ENCODE data around the gene CIDEC.
"Not testable (repeated sequence)": the region's sequence is repeated elsewhere in the genome, so short reads cannot be mapped to it uniquely, and the experiment has no call there.

The CIDEC gene

GRCh38 chr3:9901967-9902366, 21.9 kb upstream of the CIDEC start:
- peak; percentile 36 for DNase-seq

DNA sequence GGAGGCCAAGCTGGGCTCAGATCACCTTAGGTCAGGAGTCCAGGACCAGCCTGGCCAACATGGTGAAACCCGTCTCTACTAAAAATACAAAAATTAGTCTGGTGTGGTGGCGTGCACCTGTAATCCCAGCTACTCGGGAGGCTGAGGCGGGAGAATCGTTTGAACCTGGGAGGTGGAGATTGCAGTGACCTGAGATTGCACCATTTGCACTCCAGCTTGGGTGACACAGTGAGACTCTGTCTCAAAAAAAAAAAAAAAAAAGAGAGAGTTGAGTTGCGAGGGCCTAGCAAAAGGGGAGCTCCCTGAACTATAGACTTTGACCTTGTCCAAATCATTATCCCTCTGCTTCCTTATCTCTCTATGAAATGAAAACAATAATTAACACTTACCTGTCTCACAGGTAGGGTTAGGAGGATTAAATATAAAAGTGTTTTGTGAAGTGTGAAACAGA, 20.9 kb upstream of the CIDEC start:
- DNase-seq = not testable (repeated sequence)

- no peak for DNase-seq
Observed at GRCh38 chr3:9899289-9899791, 19.3 kb upstream of the CIDEC start.

DNA sequence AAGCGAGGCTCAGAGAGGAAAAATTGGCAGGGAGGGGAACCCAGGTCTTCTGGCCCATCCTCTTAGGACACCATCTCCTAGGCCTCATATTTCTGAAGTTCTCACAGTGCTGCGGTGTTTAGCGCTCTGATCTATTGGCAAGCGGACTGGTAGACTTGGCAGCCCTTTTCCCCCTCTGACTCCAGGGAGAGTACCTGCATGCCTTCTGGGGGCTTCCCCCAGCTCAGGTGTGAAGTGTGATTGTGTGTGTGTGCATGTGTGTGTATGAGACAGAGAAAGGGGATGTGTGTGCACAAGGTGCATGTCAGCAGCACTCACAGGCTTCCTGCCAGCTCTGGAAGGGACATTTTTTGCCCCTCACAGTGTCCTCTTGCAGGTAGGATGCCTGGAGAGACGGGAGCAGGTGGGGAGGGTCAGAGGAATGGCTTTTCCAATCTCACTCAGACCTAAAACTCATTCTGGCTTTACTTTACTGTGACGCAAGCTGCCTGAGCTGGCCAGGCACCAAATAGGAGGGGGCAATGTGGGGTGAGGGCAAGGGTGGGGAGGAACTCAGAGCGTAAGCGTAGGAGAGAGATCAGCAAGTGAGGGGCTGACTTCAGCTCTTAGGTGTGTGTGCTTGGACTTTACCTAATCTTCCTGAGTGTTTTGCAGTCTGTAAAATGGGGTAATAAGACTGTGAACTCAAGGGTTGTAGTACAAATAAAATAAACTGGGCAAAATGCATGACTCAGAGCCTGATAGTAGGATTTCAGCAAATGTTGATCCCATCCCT, 18.6 kb upstream of the CIDEC start:
- DNase-seq = no peak

- DNase-seq = no peak
Observed at GRCh38 chr3:9897408-9898372, 17.6 kb upstream of the CIDEC start.

DNA sequence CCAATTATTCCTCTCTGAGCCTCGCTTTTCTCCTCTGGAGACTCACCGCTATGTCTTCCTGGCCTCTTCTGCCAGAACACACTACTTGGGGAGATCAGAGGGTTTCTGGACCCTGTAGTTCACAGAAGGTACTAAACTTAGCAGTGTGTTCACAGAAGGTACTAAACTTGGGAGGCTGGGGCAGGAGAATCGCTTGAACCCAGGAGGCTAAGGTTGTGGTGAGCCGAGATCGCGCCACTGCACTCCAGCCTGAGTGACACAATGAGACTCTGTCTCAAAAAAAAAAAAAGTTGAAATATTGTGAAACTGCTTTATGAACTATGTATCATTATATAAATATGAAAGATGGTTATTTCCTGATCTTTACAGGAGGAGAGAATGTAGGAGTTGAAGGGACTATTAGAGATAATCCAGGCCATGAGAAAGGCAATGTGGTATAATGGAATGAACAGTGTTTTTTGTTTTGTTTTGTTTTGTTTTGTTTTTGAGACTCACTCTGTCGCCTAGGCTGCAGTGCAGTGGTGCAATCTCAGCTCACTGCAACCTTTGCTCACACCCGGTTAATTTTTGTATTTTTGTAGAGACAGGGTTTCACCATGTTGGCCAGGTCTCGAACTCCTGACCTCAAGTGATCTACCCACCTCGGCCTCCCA, 16.8 kb upstream of the CIDEC start:
- not testable (repeated sequence) for DNase-seq

GRCh38 chr3:9895715-9896114, 15.7 kb upstream of the CIDEC start:
- not testable (repeated sequence) for DNase-seq

DNA sequence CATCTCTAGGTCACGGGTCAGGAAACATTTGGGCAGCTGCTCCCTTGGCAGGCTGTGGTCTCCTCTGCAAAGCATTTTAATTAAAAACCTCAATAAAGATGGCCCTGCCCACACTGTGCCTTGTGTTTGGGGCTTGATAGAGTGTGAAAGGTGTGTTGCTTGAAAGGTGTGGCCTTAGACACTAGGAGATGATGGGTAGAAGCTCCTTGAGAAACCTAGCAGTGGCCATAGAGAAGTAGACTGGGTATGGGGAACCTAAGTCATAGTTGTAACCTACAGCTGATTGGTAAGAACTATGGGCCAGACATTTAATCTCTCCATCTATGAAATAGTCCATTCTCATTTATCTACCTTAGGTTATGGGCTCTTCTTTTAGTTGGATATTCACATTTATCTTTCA, 13.7 kb upstream of the CIDEC start:
- DNase-seq = no peak

GRCh38 chr3:9891072-9891622, 11.1 kb upstream of the CIDEC start:
- no peak for DNase-seq

DNA sequence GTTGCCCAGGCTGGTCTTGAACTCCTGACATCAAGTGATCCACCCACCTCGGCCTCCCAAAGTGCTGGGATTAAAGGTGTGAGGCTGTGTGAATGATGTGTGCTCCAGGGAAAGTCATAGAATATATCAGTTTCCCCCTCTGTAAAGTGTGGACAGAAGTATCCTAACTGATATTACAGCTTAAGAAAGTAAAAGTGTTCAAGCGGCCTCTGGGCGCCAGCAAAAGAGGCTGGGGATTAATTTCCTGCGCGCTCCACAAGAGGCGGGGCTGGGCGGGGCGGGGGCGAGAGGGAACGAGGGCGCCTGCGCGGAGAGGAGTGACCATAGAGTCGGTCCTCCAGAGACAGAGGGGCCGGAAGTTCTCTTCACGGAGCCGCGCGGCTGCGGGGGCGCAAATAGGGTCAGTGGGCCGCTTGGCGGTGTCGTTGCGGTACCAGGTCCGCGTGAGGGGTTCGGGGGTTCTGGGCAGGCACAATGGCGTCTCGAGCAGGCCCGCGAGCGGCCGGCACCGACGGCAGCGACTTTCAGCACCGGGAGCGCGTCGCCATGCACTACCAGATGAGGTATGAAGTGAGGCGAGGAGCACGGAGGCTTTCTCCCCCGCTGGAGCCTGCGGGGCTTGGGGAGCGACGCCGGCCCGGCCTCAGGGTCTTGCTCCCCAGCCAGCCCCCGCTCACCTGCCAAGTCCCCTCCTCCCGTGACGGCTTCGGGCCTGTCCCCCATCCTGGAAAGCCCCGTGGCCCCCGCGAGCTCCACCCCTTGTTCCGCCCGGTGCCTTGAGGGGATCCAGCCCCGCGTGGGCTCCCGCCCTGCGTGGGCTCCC, 10.4 kb upstream of the CIDEC start, which contains the start of gene JAGN1:
TSS of gene JAGN1 (plus strand) at position 362 of the 823 bp plus-strand sequence. CDS start at position 475, 113 bp downstream.
- DNase-seq = peak; percentile 87

DNA sequence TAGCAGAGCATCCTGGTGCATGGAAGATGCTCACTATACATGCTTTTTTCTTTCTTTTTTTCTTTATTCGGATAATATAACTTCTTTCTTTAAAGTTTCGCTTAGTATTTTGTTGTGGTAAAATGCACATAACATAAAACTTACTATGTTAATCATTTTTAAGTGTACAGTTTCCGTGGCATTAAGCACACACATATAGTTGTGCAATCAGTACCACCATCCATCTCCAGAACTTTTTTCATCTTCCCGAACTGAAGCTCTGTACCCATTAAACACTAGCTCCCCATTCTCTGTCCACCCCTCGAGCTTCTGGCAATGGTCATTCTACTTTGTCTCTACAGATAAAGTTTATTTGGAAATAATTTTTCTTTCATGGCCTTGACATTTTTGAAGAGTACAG, 9.4 kb upstream of the CIDEC start:
- DNase-seq = no peak

GRCh38 chr3:9888540-9888939, 8.5 kb upstream of the CIDEC start:
- DNase-seq = no peak

DNA sequence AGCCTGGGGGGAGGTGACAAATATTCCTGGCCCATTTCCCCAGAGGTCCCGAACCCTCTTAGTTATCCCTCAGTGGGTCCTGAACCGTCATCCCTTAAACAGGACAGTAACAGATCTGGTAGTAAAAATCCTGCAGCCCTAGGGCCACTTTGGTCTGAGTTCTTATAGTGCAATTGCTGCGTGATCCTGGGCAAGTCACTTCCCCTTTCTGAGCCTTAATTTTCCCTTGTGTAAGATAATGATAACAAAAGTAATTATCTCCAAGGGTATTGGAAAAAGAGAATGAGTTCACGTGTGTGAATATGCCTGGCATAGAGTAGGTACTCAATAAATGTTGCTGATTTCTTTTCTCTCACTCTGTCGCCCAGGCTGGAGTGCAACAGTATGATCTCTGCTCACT, 7.4 kb upstream of the CIDEC start:
- no peak for DNase-seq

GRCh38 chr3:9886328-9886727, 6.3 kb upstream of the CIDEC start:
- DNase-seq = no peak

GRCh38 chr3:9884555-9885165, 4.6 kb upstream of the CIDEC start:
- no peak for DNase-seq

- no peak for DNase-seq
Observed at GRCh38 chr3:9883706-9884554, 3.9 kb upstream of the CIDEC start.

GRCh38 chr3:9881441-9881840, 1.4 kb upstream of the CIDEC start:
- no peak for DNase-seq

DNA sequence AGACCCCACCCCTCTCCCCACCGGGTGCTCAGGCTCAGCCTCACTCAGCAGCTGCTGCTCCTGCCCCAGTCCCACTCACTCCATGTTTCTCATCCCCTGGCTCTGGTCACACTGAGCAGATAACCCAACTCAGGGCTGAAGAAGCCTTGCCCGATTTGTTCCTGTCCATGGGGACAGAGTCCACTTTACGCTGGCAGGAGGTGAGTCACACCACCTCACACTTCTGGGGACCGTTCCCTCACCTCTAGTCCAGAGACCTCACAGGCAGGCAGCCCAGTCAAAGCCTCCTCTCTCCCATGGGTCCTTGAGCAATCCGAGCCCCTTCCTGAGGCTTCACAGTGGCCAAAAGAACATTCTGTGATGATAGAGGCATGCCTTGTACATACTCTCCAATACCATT, 1.4 kb downstream of the CIDEC start:
- no peak for DNase-seq

- DNase-seq = no peak
Observed at GRCh38 chr3:9876991-9877390, 3.1 kb downstream of the CIDEC start.

DNA sequence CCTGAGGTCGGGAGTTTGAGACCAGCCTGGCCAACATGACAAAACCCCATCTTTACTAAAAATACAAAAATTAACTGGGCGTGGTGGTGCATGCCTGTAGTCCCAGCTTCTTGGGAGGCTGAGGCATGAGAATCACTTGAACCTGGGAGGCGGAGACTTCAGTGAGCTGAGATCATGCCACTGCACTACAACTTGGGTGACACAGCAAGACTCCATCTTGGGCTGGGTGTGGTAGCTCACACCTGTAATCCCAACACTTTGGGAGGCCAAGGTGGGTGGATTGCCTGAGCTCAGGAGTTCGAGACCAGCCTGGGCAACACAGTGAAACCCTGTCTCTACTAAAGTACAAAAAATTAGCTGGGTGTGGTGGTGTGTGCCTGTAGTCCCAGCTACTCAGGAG, 3.8 kb downstream of the CIDEC start:
- not testable (repeated sequence) for DNase-seq

Measured in stimulated activated naive CD4-positive, alpha-beta T cell treated with Interleukin-2 at 50 U/mL for 16 hours (primary cell).